Measurements from ENCODE around the gene HINT2.
A peak's percentile ranks its signal among the peaks of the same experiment; 100 is the strongest.

The HINT2 gene

DNA sequence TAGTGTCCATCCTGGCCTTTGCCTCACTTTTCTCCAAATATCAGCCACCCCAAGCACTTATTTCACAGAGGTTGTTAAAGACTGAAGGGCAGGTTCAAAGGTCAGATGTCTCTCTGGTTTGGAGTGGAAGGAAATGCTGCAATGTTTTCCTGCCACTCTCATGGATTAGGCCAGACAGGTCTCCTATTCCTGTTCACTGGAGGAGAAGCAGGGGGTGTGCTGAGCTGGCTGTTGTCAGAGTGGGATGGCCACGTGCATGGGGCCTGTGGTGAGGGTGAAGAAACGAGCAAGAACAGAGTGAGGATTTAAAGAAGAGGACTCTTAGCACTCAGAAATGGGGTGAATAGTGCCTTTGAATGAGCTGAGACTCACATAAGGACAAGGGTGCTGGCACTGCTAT is 20.9 kb upstream of the HINT2 start:
- H3K4me3 ChIP-seq = no peak overlapping the region
- peaks cover 0 to 68% (median 0%) of the 10 kb centered on the region in 11 experiments; a peak in 4 of 22 replicates for H3K27me3 ChIP-seq
- H3K9me3 ChIP-seq (replicated peaks in 1 of 11) = peaks cover 0 to 14% (median 0%) of the 10 kb centered on the region in 11 experiments; a peak in 8 of 22 replicates
- H3K27ac ChIP-seq = peak overlapping the region in 6 of 11 experiments; percentile 2 to 77 (median 55); a peak in 8 of 22 replicates
- peaks cover 0 to 4% (median 0%) of the 10 kb centered on the region in 11 experiments; a peak in 2 of 22 replicates for H4K20me1 ChIP-seq
- H3K36me3 ChIP-seq = peaks cover 0 to 13% (median 0%) of the 10 kb centered on the region in 11 experiments; a peak in 3 of 22 replicates
- H3K4me2 ChIP-seq = peak overlapping the region in 6 of 11 experiments; percentile 84 to 99 (median 99); a peak in 12 of 22 replicates
- no peak overlapping the region for H3K9ac ChIP-seq
- peaks cover 28 to 98% (median 63%) of the 10 kb centered on the region in 10 experiments for H3K4me1 ChIP-seq
- TF ChIP-seq Cebpa-rat (IDR thresholded peaks at IDR 0.05) = no peak

DNA sequence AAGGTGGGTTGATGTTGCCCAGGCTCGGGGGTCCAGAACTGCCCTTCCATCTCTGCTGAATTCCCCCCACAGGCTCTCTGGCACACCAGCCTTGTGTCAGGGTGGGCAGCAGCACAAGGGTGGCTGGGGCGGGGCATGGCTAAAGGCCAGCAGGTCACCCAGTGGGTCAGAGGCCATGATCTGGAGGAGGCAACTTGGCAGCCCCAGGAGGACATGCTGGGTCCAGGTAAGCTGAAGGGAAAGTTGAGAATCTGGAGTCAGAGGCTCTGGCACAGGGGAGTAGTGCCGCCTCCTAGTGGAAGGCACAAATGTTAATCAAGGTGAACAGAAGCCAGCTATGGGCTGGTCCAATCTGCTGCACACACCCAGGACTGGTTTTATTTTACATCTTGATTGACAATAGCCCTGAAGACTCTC is 20.4 kb upstream of the HINT2 start:
- H3K27ac ChIP-seq = peak overlapping the region in 7 of 11 experiments; percentile 2 to 77 (median 69); a peak in 7 of 22 replicates
- H3K4me2 ChIP-seq = peak overlapping the region in 7 of 11 experiments; percentile 74 to 99 (median 99); a peak in 12 of 22 replicates
- peaks cover 0 to 13% (median 0%) of the 10 kb centered on the region in 11 experiments; a peak in 3 of 22 replicates for H3K36me3 ChIP-seq
- no peak for TF ChIP-seq Cebpa-rat (IDR thresholded peaks at IDR 0.05)
- H3K27me3 ChIP-seq = peaks cover 0 to 63% (median 0%) of the 10 kb centered on the region in 11 experiments; a peak in 4 of 22 replicates
- no peak overlapping the region for H3K4me3 ChIP-seq
- H3K9me3 ChIP-seq (replicated peaks in 1 of 11) = peaks cover 0 to 12% (median 0%) of the 10 kb centered on the region in 11 experiments; a peak in 8 of 22 replicates
- H4K20me1 ChIP-seq = peaks cover 0 to 4% (median 0%) of the 10 kb centered on the region in 11 experiments; a peak in 2 of 22 replicates
- H3K9ac ChIP-seq = no peak overlapping the region
- peaks cover 26 to 98% (median 63%) of the 10 kb centered on the region in 10 experiments for H3K4me1 ChIP-seq

- peaks cover 30 to 98% (median 63%) of the 10 kb centered on the region in 10 experiments for H3K4me1 ChIP-seq
- no peak overlapping the region for H3K4me3 ChIP-seq
- H4K20me1 ChIP-seq = peaks cover 0 to 4% (median 0%) of the 10 kb centered on the region in 11 experiments; a peak in 2 of 22 replicates
- H3K9ac ChIP-seq = peak overlapping the region in 5 of 11 experiments; percentile 7 to 62 (median 38); a peak in 4 of 22 replicates
- peaks cover 0 to 5% (median 0%) of the 10 kb centered on the region in 11 experiments; a peak in 6 of 22 replicates for H3K9me3 ChIP-seq (replicated peaks in 1 of 11)
- no peak for TF ChIP-seq Cebpa-rat (IDR thresholded peaks at IDR 0.05)
- H3K27me3 ChIP-seq = peaks cover 0 to 56% (median 0%) of the 10 kb centered on the region in 11 experiments; a peak in 4 of 22 replicates
- peak overlapping the region; percentile 72 to 99 (median 87) for H3K4me2 ChIP-seq
- H3K27ac ChIP-seq = peak overlapping the region in 8 of 11 experiments; percentile 46 to 77 (median 69); a peak in 17 of 22 replicates
- H3K36me3 ChIP-seq = peaks cover 0 to 13% (median 0%) of the 10 kb centered on the region in 11 experiments; a peak in 3 of 22 replicates
Measured at GRCh38 chr9:35834260-35835215, 19.7 kb upstream of the HINT2 start.

GRCh38 chr9:35832814-35833213 is 18.0 kb upstream of the HINT2 start:
- Histone ChIP-seq H3K27me3 (peaks cover 0 to 38% (median 0%) of the 10 kb centered on the region in 11 experiments; a peak in 4 of 22 replicates), H4K20me1 (peaks cover 0 to 4% (median 0%) of the 10 kb centered on the region in 11 experiments; a peak in 2 of 22 replicates), H3K4me2 (peak overlapping the region in 10 of 11 experiments; percentile 72 to 99 (median 91); a peak in 19 of 22 replicates), H3K27ac (peak overlapping the region in 7 of 11 experiments; percentile 46 to 77 (median 69); a peak in 11 of 22 replicates), H3K4me1 (peaks cover 35 to 92% (median 64%) of the 10 kb centered on the region in 10 experiments), H3K9me3 (replicated peaks in 1 of 11) (no peaks in the 10 kb centered on the region), H3K9ac (peak overlapping the region in 3 of 11 experiments; percentile 49 to 62 (median 49); a peak in 4 of 22 replicates), H3K36me3 (peaks cover 0 to 13% (median 0%) of the 10 kb centered on the region in 11 experiments; a peak in 2 of 22 replicates), H3K4me3 (no peak overlapping the region)
- no peak for TF ChIP-seq Cebpa-rat (IDR thresholded peaks at IDR 0.05)

GRCh38 chr9:35831040-35831439 is 16.2 kb upstream of the HINT2 start:
- H3K9ac ChIP-seq = no peak overlapping the region
- no peaks in the 10 kb centered on the region for H3K9me3 ChIP-seq (replicated peaks in 1 of 11)
- no peak for TF ChIP-seq Cebpa-rat (IDR thresholded peaks at IDR 0.05)

DNA sequence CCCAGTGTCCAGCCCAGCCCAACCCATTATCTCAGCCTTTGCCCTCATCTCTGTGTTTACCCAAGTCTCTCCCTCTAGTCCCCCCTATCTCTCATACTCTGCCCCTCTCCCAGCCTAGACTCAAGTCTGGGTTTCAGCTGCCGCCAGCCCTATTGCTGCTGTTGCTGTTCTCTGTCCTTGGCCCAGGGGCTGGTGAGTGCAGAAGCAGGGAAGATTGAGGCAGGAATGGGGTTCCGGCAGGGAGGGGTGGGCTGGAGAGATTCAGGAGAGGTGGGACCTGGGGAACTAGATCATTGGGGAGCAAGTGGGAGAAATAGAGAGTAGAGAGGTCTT is 14.9 kb upstream of the HINT2 start:
- H3K4me3 ChIP-seq = peak overlapping the region; percentile 60 to 83 (median 70)
- peak overlapping the region; percentile 85 to 99 (median 98) for H3K4me2 ChIP-seq
- H3K36me3 ChIP-seq = no peaks in the 10 kb centered on the region
- peaks cover 0 to 15% (median 0%) of the 10 kb centered on the region in 11 experiments; a peak in 3 of 22 replicates for H3K27me3 ChIP-seq
- H4K20me1 ChIP-seq = peaks cover 0 to 4% (median 0%) of the 10 kb centered on the region in 11 experiments; a peak in 2 of 22 replicates
- H3K27ac ChIP-seq = peak overlapping the region in 10 of 11 experiments; percentile 69 to 87 (median 76); a peak in 19 of 22 replicates
- H3K9ac ChIP-seq = peak overlapping the region; percentile 77 to 88 (median 83); a peak in 21 of 22 replicates
- H3K9me3 ChIP-seq (replicated peaks in 1 of 11) = no peaks in the 10 kb centered on the region
- no peak for TF ChIP-seq Cebpa-rat (IDR thresholded peaks at IDR 0.05)
- peaks cover 31 to 73% (median 54%) of the 10 kb centered on the region in 10 experiments for H3K4me1 ChIP-seq

More at GRCh38 chr9:35831040-35831439, 16.2 kb upstream of the HINT2 start:
- peaks cover 0 to 4% (median 0%) of the 10 kb centered on the region in 11 experiments; a peak in 2 of 22 replicates for H4K20me1 ChIP-seq
- peak overlapping the region in 7 of 11 experiments; percentile 85 to 99 (median 99); a peak in 13 of 22 replicates for H3K4me2 ChIP-seq
- H3K36me3 ChIP-seq = peaks cover 0 to 11% (median 0%) of the 10 kb centered on the region in 11 experiments; a peak in 2 of 22 replicates
- H3K4me3 ChIP-seq = no peak overlapping the region
- no peak overlapping the region for H3K27ac ChIP-seq
- peaks cover 0 to 21% (median 0%) of the 10 kb centered on the region in 11 experiments; a peak in 3 of 22 replicates for H3K27me3 ChIP-seq
- peaks cover 35 to 83% (median 62%) of the 10 kb centered on the region in 10 experiments for H3K4me1 ChIP-seq

DNA sequence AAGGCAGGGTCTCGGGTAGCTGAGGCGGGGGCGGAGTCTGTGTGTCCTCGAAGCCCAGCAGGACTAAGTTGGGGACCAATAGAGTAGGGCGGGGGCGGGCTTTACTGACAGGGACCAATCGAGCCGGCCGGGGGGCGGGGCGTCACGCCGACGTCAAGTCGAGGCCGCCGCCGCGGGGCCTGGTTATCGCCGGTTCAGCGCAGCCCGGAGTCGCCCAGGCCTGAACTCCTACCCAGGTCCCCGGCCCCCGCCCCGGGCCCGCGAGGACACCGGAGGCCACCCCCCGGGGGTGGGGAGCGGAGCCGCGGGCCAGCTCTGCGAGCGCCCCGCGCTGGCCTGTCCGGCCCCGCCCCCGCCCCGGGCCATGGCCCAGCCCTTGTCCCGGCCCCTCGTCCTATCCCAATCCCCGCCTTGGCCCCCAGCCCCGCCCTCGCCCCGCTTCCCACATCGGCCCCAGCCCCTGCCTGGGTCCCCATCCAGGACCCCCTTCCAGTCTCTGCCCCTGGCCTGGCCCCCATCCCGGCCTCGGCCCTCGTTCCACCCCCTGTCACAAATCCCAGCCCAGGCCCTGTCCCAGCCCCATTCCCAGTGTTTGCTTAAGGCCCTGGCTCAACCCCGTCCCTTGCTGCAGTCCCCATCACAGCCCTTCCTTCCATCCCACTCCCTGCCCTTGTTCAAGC is 14.4 kb upstream of the HINT2 start, which contains the start of gene TMEM8B:
TMEM8B (plus strand) TSS at position 145 of the 680 bp plus-strand sequence; CDS start at position 365, 220 bp downstream.
- TF ChIP-seq Cebpa-rat (IDR thresholded peaks at IDR 0.05) = no peak
- H3K4me2 ChIP-seq = peak within 1 kb of the TSS; percentile 97 to 99 (median 99)
- no peaks in the 10 kb centered on the region for H3K9me3 ChIP-seq (replicated peaks in 1 of 11)
- H3K4me1 ChIP-seq = peaks cover 25 to 68% (median 49%) of the 10 kb centered on the region in 10 experiments
- H3K27ac ChIP-seq = peak within 1 kb of the TSS in 10 of 11 experiments; percentile 69 to 87 (median 76); a peak in 20 of 22 replicates
- peaks cover 0 to 12% (median 0%) of the 10 kb centered on the region in 11 experiments; a peak in 3 of 22 replicates for H3K27me3 ChIP-seq
- peaks cover 0 to 4% (median 0%) of the 10 kb centered on the region in 11 experiments; a peak in 2 of 22 replicates for H4K20me1 ChIP-seq
- H3K36me3 ChIP-seq = no peaks in the 10 kb centered on the region
- H3K9ac ChIP-seq = peak within 1 kb of the TSS; percentile 77 to 88 (median 83); a peak in 21 of 22 replicates
- H3K4me3 ChIP-seq = peak within 1 kb of the TSS; percentile 60 to 83 (median 70)

Measured in BLaER1 treated with 17β-estradiol and CSF1 and Interleukin-3, amounts not matched to agents 10 nM and 100 nM (cell line).